Measurements from ENCODE around the gene NUDT14.

- TF ChIP-seq POLR2A (IDR thresholded peaks at IDR 0.05) (no peak), CTCF (IDR thresholded peaks at IDR 0.05) (no peak), EP300 (IDR thresholded peaks at IDR 0.05) (no peak)
Observed at GRCh38 chr14:105162669-105162979, 18.5 kb downstream of the NUDT14 start.

Measured in ovary (tissue), 3 donors.